Pancreas (tissue), 10 donors: ENCODE measurements around the gene KPNA6. TPM values are rescaled to one million over a fixed set of nuclear protein-coding genes. Genes with fewer than 3 reads are reported as not detected.
A peak's percentile ranks its signal among the peaks of the same experiment; 100 is the strongest.

Source experiments
- ATAC-seq, 4 donors: fragments of 200-7000 bp; cut with Tn5 transposase; one replicate each; pipeline versions ENCODE4 v1.8.0 to v1.9.1; 2020; ENCODE audit warnings: mild to moderate bottlenecking in 4 of 4, moderate library complexity in 4 of 4
- DNase-seq, 6 donors: peaks; one replicate each; pipeline ENCODE4 v3.0.0-alpha.2; 2020
- FAIRE-seq: peaks from 2 replicates; lab custom pipeline; 2012; peaks lifted over from hg19 to GRCh38; lab: Jason Lieb, UNC
- H3K27ac ChIP-seq, 4 donors: fragments of 200-600 bp; sonication (generic); 1 replicate in 3 of 4; 2 replicates in 1 of 4; pipeline versions ENCODE4 v1.5.0 to v1.8.0; 2020
- H3K27me3 ChIP-seq, 4 donors: fragments of 200-600 bp; one replicate each; pipeline ENCODE4 v1.8.0; 2021
- H3K36me3 ChIP-seq, 3 donors: fragments of 200-600 bp; sonication (generic) in 1 of 3; one replicate each; pipeline versions ENCODE4 v1.5.0 to v1.8.0; 2020 to 2021
- H3K4me1 ChIP-seq, 3 donors: fragments of 200-600 bp; one replicate each; pipeline ENCODE4 v1.8.0; 2021
- H3K4me3 ChIP-seq, 4 donors: fragments of 200-600 bp; sonication (generic) in 2 of 4; one replicate each; pipeline versions ENCODE4 v1.5.0 to v1.8.0; 2020 to 2021
- H3K9me3 ChIP-seq, 4 donors: fragments of 200-600 bp; one replicate each; pipeline ENCODE4 v1.8.0; 2021
- WGBS, 2 donors: extraction: QIAGEN DNeasy Blood & Tissue Kit; methylation state at CpG; one replicate each; pipeline ENCODE4 v1.1.7; 2013; 5-methylcytosine and 5-hydroxymethylcytosine counted together
- intact Hi-C, 3 donors: fragments of 100-400 bp; cut with DNase I; formaldehyde crosslinking; loops; one replicate each; pipeline versions ENCODE4 v1.11.1 to v1.14.2; 2022
- polyA plus RNA-seq, 2 donors: library from polyadenylated mRNA; stranded (reverse); fragments of 200-250 nt; gene quantifications; one replicate each; pipeline ENCODE4 v1.2.3, GENCODE V29; 2013
- total RNA-seq, 6 donors: library from RNA; stranded (reverse); fragmentation: NEBNext Ultra II Directional in 4 of 6; extraction: Animal tissue kit (Norgen Biotek cat#: 25700) in 4 of 6; gene quantifications; one replicate each; pipeline versions ENCODE4 v1.2.1 to v1.2.4, GENCODE V29; 2021 to 2023
- TF ChIP-seq, protein P1 (sequence below), 4 donors: fragments of 200-600 bp; sonication (generic) in 3 of 4; IDR thresholded peaks; one replicate each; pipeline versions ENCODE4 v1.5.0 to v1.8.0; 2021; ENCODE audit warnings: antibody characterized with exemption in 4 of 4
- donor health status: healthy with polysubstance abuse.
- donor health status: DM: no; HTN: no; CAD: no; lungs with moderate emphysema.
- donor health status: DM: no; HTN: no; CAD: no.
- donor health status: control.
- donor health status: control.
- donor health status: Bipolar disorder and iron deficiency.
- donor health status: DM: yes; HTN: yes; CAD: no.
- donor health status: DM: no; HTN: no; CAD: no.
- donor health status: DM: no; HTN: no; CAD: no.
- donor health status: DM: yes; HTN: yes; CAD: no.

The KPNA6 gene
- total and polyA plus RNA-seq, 8 donors, result 4.9 to 36.2 (median 24.0) TPM

DNA sequence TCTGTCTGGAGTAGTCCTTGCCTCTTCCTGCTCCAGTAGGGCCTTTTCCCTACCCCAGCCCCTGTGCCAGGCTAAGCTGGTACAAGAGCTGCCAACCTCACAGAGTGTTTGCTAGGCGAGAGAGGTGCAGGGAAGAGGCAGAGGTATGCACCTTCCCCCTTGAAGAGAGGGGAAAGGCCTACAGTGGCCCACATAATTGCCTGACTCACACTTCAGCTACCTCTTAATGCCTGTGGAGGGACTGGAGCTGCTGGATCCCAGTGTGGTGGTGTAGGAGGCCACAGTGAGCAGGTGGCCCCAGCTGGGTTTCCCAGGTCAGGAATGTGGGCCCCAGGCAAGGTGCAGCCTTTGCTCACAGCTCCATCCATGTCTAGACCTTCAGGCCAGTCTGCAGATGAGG, 89.2 kb downstream of the KPNA6 start:
- ATAC-seq, result no peak
- Histone ChIP-seq H3K36me3 (peaks cover 5 to 37% (median 24%) of the 10 kb centered on the region in 3 donors), H3K4me3 (no peak overlapping the region), H3K4me1 (peaks cover 7 to 11% (median 10%) of the 10 kb centered on the region in 3 donors), H3K9me3 (no peaks in the 10 kb centered on the region), H3K27ac (no peak overlapping the region), H3K27me3 (no peaks in the 10 kb centered on the region)
- DNase-seq, result peak in 2 of 6 donors; percentile 9 to 17
- intact Hi-C loops, result no loop called here
- no peak for FAIRE-seq
- TF ChIP-seq, protein P1, sequence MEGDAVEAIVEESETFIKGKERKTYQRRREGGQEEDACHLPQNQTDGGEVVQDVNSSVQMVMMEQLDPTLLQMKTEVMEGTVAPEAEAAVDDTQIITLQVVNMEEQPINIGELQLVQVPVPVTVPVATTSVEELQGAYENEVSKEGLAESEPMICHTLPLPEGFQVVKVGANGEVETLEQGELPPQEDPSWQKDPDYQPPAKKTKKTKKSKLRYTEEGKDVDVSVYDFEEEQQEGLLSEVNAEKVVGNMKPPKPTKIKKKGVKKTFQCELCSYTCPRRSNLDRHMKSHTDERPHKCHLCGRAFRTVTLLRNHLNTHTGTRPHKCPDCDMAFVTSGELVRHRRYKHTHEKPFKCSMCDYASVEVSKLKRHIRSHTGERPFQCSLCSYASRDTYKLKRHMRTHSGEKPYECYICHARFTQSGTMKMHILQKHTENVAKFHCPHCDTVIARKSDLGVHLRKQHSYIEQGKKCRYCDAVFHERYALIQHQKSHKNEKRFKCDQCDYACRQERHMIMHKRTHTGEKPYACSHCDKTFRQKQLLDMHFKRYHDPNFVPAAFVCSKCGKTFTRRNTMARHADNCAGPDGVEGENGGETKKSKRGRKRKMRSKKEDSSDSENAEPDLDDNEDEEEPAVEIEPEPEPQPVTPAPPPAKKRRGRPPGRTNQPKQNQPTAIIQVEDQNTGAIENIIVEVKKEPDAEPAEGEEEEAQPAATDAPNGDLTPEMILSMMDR (IDR thresholded peaks at IDR 0.05), result no peak
- 84 to 100% methylated on average over 1 of the region's 1 CpG for whole genome bisulfite sequencing, 2 donors

DNA sequence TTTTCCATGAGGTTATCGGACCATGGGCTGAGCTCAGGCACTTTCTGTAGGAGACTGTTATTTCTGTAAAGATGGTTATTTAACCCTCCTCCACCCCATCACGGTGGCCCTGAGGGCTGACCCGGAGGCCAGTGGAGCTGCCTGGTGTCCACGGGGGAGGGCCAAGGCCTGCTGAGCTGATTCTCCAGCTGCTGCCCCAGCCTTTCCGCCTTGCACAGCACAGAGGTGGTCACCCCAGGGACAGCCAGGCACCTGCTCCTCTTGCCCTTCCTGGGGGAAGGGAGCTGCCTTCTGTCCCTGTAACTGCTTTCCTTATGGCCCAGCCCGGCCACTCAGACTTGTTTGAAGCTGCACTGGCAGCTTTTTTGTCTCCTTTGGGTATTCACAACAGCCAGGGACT, 90.0 kb downstream of the KPNA6 start:
- WGBS, 2 donors, result 62 to 66% methylated on average over 6 of the region's 6 CpGs
- intact Hi-C loops, result no loop called here
- H3K4me3 ChIP-seq, result no peak overlapping the region
- no peaks in the 10 kb centered on the region for H3K9me3 ChIP-seq
- TF ChIP-seq, protein P1 (IDR thresholded peaks at IDR 0.05), result no peak
- DNase-seq, result peak in 2 of 6 donors; percentile 29 to 64
- H3K27me3 ChIP-seq, result no peaks in the 10 kb centered on the region
- no peak for ATAC-seq
- peaks cover 7 to 11% (median 10%) of the 10 kb centered on the region in 3 donors for H3K4me1 ChIP-seq
- FAIRE-seq, result no peak
- H3K27ac ChIP-seq, result no peak overlapping the region
- peaks cover 5 to 29% (median 18%) of the 10 kb centered on the region in 3 donors for H3K36me3 ChIP-seq

DNA sequence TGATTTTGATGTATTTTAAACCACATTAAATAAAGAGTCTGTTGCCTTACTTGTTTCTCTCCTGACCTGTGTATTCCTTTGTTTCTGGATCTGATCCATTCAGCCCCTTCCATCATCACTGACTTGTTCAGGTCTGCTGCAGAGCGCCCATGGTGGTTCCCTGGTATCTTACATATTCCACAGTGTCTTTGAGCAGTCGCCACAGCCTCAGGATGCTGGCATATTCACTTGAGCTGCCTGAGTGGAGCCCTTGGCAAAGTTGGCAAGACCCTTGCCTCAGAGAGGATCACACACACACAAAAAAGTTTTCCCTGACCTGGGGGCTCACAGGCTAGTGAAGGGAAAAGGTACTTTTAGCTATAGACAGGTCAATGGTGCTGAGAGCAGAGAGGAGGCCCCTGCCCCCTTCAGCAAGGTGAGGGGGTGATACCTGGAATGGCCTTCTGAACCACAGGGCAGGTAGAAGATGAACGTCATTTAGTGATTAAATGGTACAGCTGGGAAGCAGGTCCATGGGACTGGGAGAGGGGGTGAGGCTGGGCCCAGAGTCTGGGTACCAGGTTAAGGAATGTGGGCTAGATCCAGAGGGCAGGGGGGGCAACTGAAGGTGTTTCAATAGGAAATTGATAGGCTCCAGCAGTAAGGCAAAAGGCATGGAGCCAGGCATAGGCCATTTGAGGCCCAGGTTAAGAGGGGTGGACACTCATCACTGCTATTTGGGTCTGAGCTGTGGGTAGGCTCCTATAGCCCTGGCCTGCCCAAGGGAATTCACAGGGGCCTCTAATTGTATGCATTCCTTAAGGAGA, 90.6 kb downstream of the KPNA6 start:
- Histone ChIP-seq H3K36me3 (peaks cover 5 to 23% (median 12%) of the 10 kb centered on the region in 3 donors), H3K4me3 (no peak overlapping the region), H3K4me1 (peaks cover 7 to 11% (median 10%) of the 10 kb centered on the region in 3 donors), H3K9me3 (no peaks in the 10 kb centered on the region), H3K27ac (no peak overlapping the region), H3K27me3 (no peaks in the 10 kb centered on the region)
- DNase-seq (peak in 2 of 6 donors; percentile 27 to 34), ATAC-seq (no peak), FAIRE-seq (no peak)
- WGBS, 2 donors, result 81 to 88% methylated on average over 3 of the region's 3 CpGs
- intact Hi-C loops, result no loop called here
- TF ChIP-seq, protein P1 (IDR thresholded peaks at IDR 0.05), result no peak

DNA sequence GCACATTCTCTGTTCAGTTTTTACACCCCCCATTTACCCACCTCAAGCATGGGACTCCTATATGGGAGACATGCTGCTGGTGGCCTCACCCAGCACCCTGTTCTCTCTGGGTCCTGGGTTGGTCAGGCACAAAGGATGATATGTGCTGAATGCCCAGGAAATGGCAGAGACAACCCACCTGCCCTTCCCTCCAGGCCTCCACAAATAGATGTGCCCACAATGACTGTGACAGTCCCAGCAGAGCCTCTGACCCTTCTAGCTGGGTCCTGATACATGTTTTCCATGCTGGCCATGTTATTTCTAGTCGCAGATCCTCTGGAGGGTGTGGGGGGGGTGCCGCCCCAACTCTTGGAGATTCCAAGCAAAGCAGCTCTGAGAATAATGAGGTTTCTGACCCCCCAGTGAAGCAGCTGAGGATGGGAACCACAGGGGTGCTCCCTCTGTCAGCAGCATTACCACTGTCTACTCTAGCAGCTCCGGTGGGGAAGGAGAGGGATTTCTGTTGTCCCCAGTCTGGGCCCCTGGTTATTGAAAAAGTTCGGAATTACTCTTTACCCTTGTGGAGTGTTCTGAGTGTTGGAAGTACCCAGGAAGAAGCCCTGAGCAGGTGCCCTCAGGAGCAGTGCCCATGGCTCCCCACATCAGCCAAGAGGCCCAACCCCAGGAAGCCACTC, 91.3 kb downstream of the KPNA6 start:
- 50 to 55% methylated on average over 4 of the region's 4 CpGs for WGBS, 2 donors
- peaks cover 7 to 11% (median 10%) of the 10 kb centered on the region in 3 donors for H3K4me1 ChIP-seq
- peaks cover 3 to 16% (median 6%) of the 10 kb centered on the region in 3 donors for H3K36me3 ChIP-seq
- TF ChIP-seq, protein P1 (IDR thresholded peaks at IDR 0.05), result no peak
- no peaks in the 10 kb centered on the region for H3K27me3 ChIP-seq
- peak overlapping the region in 1 of 4 donors; percentile 71 for H3K27ac ChIP-seq
- DNase-seq (peak in 2 of 6 donors; percentile 18 to 20), ATAC-seq (no peak), FAIRE-seq (no peak)
- H3K4me3 ChIP-seq, result no peak overlapping the region
- intact Hi-C loops, result no loop called here
- no peaks in the 10 kb centered on the region for H3K9me3 ChIP-seq
